HG03097 (cell line): ENCODE data around the gene TACC2.
"Not testable (repeated sequence)": the region's sequence is repeated elsewhere in the genome, so short reads cannot be mapped to it uniquely, and the experiment has no call there.

Experiments used
- ATAC-seq: cut with Tn5 transposase; IDR thresholded peaks from one replicate; pipeline ENCODE4 v1.9.1; 2021; ENCODE audit not compliant: unreplicated experiment, low FRiP score

Gene TACC2

GRCh38 chr10:122056431-122057094, 67.6 kb downstream of the TACC2 start:
- ATAC-seq = no peak

DNA sequence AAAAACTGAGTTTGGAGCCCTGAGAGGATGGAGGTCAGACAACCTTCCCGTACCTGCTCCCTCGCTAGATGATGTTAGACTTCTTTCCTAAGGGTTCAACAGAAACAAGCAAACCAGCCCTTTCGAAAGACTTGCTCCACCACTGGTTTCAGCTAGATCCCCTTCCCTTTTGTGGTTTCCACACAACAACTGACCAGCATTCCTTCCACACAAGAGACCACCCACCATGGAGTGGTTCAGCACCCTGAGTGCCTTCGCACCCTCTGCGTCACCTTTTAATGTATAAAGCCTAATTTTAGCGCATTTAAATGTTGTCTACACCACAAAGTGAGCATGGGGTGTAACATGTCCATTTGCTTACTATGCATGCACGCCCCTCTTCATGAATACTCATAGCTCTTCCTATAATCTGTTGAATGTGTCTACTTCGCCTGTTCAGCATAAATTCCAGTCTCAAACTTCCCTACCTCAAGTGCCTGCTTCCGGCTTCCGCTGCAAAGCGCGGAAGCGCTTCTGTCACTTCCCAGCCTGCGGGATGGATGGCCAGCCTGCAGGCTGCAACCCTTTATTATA, 69.0 kb downstream of the TACC2 start:
- ATAC-seq = no peak

- ATAC-seq = no peak
Measured at GRCh38 chr10:122060250-122060649, 71.3 kb downstream of the TACC2 start.

DNA sequence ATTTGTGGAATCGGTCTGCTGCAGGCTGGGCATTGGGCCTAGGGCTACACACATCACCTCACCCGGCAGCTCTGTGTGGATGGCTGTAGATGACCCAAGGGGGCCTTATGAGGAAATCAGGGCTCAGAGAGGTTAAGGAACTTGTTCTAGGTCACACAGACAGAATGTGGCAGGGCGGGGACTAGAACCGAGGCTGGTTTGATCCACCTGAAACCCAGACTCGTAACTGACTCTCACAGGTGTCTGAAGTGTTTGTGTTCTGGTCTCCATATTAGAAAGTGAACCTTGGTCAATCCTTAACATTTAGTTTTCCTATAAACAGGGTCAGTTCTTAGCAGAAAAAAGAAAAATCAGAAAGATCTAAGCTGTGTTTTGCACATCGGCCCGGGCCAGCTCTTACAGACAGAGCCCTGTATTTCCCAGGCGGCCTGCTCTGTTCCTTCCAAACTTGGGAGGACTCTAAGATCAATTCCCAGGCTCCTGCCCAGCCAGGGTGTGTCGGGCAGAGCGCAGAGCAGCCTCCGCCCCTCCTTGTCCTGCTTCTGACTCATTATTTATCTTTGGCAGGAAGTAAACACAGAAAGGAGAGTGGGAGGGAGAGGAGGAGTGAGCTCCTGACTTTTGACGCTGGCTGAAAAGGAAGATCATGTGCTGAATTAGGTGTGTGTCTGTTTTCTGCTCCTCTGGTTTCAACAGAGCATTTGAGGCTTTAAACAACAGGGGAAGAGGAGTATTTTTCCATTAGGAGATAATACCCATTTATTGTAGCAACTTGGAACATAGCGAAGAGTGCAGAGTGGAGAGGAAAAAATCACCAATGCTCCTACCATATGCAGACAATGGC, 74.1 kb downstream of the TACC2 start:
- ATAC-seq = no peak

GRCh38 chr10:122066337-122066939, 77.5 kb downstream of the TACC2 start:
- ATAC-seq = not testable (repeated sequence)

GRCh38 chr10:122068844-122069243, 79.9 kb downstream of the TACC2 start:
- no peak for ATAC-seq

DNA sequence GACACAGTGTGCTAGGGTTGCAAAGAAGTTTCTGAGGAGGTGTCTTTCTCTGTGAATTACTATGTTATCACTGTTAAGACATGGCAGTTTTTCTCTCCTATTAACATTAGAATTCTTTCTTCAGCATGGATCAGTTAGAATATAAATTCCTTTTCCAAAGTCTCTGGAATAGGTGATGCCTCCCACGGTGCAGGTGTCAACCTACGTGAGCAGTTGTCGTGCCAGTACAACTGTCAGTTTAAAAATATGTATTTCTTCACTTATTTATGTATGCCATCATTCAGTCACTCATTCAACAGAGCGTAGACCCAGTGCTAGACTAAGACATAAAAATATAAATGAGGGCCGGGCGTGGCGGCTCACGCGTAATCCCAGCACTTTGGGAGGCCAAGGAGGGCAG, 83.5 kb downstream of the TACC2 start:
- no peak for ATAC-seq

DNA sequence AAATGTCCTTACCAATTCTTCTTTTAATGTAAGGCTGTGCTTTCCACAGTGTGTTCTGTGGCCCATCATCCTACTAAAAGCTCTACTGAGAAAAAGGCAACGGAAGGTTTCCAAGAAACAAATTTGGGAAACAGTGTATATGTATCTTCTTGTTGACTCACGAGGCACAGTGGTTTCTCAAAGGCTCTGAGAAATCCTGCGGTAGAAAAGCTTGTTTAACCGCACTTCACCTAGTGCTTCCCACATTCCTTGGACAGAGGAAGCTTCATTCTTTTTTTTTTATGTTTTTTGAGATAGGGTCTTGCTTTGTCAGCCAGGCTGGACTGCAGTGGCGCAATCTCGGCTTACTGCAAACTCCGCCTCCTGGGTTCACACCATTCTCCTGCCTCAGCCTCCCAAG, 84.5 kb downstream of the TACC2 start:
- ATAC-seq = no peak

DNA sequence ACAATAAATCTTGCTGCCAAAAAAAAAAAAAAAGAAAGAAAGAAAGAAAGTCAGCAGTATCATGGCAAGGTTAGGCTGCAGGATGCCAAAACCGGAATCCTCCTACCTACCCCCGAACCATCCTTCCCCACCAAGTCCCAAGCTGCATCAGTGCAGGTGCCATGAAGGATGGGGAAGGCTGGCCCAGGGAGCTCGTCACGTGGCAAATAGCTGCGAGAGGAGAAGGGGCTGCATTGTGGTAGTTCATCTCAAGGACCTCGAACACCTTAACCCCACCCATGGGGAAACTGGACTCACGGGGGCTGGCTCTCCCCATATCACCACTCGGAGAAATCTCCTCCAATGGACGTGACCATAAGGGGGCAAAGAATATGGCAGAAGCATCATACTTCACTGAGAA, 86.2 kb downstream of the TACC2 start:
- ATAC-seq = no peak

DNA sequence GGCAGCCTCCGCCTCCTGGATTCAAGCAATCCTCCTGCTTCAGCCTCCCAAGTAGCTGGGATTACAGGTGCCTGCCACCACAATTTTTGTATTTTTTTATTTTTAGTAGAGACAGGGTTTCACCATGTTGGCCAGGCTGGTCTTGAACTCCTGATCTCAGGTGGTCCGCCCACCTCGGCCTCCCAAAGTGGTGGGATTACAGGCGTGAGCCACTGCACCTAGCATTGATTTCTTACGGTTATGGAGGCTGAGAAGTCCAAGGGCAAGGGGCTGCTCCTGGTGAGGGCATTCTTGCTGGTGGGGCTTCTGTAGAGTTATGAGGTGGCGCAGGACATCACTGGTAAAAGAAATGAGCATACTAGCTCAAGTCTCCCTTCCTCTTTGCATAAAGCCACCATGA, 86.9 kb downstream of the TACC2 start:
- not testable (repeated sequence) for ATAC-seq

GRCh38 chr10:122077311-122077875, 88.4 kb downstream of the TACC2 start:
- ATAC-seq = no peak

GRCh38 chr10:122078326-122078725, 89.4 kb downstream of the TACC2 start:
- ATAC-seq = no peak

GRCh38 chr10:122078965-122079795, 90.2 kb downstream of the TACC2 start:
- no peak for ATAC-seq

GRCh38 chr10:122082616-122083477, 93.9 kb downstream of the TACC2 start:
- ATAC-seq = no peak

GRCh38 chr10:122083478-122084025, 94.6 kb downstream of the TACC2 start:
- no peak for ATAC-seq

DNA sequence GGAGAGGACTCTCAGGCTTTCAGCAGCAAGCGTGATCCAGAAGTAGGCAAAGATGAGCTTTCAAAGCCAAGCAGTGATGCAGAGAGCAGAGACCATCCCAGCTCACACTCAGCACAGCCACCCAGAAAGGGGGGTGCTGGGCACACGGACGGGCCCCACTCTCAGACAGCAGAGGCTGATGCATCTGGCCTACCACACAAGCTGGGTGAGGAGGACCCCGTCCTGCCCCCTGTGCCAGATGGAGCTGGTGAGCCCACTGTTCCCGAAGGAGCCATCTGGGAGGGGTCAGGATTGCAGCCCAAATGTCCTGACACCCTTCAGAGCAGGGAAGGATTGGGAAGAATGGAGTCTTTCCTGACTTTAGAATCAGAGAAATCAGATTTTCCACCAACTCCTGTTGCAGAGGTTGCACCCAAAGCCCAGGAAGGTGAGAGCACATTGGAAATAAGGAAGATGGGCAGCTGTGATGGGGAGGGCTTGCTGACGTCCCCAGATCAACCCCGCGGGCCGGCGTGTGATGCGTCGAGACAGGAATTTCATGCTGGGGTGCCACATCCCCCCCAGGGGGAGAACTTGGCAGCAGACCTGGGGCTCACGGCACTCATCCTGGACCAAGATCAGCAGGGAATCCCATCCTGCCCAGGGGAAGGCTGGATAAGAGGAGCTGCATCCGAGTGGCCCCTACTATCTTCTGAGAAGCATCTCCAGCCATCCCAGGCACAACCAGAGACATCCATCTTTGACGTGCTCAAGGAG, 95.5 kb downstream of the TACC2 start:
- ATAC-seq = no peak

DNA sequence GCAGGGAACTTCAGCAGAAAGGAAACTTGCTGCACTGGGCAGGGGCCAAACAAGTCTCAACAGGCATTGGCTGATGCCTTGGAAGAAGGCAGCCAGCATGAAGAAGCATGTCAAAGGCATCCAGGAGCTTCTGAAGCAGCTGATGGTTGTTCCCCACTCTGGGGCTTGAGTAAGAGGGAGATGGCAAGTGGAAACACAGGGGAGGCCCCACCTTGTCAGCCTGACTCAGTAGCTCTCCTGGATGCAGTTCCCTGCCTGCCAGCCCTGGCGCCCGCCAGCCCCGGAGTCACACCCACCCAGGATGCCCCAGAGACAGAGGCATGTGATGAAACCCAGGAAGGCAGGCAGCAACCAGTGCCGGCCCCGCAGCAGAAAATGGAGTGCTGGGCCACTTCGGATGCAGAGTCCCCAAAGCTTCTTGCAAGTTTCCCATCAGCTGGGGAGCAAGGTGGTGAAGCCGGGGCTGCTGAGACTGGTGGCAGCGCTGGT, 96.5 kb downstream of the TACC2 start:
- ATAC-seq = no peak
